Activated CD8-positive, alpha-beta memory T cell treated with anti-CD3 and anti-CD28 coated beads, Interleukin-2, amount 10 ng/mL, durations not matched to agents 7 days and 5 days (primary cell): ENCODE measurements around the gene SS18. TPM values are rescaled to one million over a fixed set of nuclear protein-coding genes. Genes with fewer than 3 reads are reported as not detected.

Source experiments
- ATAC-seq: fragments of 150-1000 bp; cut with Tn5 transposase; one replicate; pipeline ENCODE4 v1.10.0; 2021; ENCODE audit warnings: moderate library complexity
- CTCF ChIA-PET: fragments of 350-600 bp; sonication (Branson Sonifier 250); formaldehyde crosslinking; loops from one replicate; lab custom pipeline; 2021; ENCODE audit warnings: antibody characterized with exemption; lab: Charles Lee
- DNase-seq: peaks from one replicate; pipeline ENCODE4 v3.0.0-alpha.2; 2020
- H3K27ac Mint-ChIP-seq: one replicate; pipeline ENCODE4 v1.8.0; 2021; ENCODE audit warnings: mild to moderate bottlenecking, mixed read lengths
- H3K27me3 Mint-ChIP-seq: one replicate; pipeline ENCODE4 v1.8.0; 2021; ENCODE audit warnings: mixed read lengths
- H3K36me3 Mint-ChIP-seq: one replicate; pipeline ENCODE4 v1.8.0; 2021; ENCODE audit warnings: mild to moderate bottlenecking, mixed read lengths
- H3K4me1 Mint-ChIP-seq: one replicate; pipeline ENCODE4 v1.8.0; 2021; ENCODE audit warnings: mixed read lengths
- H3K4me3 Mint-ChIP-seq: one replicate; pipeline ENCODE4 v1.8.0; 2021; ENCODE audit warnings: mild to moderate bottlenecking, moderate library complexity, mixed read lengths
- H3K9me3 Mint-ChIP-seq: one replicate; pipeline ENCODE4 v1.8.0; 2022; ENCODE audit warnings: low read depth, mixed read lengths
- total RNA-seq, 2 experiments: library from RNA; stranded (reverse); gene quantifications; one replicate each; pipeline ENCODE4 v1.2.3, GENCODE V29; 2021

SS18 gene
- total RNA-seq, 2 experiments from 2014 or later: 58.8 to 60.8 TPM

GRCh38 chr18:26008096-26008495, 82.3 kb downstream of the SS18 start:
- H3K27me3 Mint-ChIP-seq: no peaks in the 10 kb centered on the region
- DNase-seq: no peak
- H3K9me3 Mint-ChIP-seq: no peaks in the 10 kb centered on the region
- H3K36me3 Mint-ChIP-seq: peaks cover 4% of the 10 kb centered on the region
- CTCF ChIA-PET: no interaction called here
- no peak overlapping the region for H3K4me3 Mint-ChIP-seq
- H3K27ac Mint-ChIP-seq: no peak overlapping the region
- no peak for ATAC-seq
- H3K4me1 Mint-ChIP-seq: no peaks in the 10 kb centered on the region

- Mint-ChIP-seq H3K9me3 (no peaks in the 10 kb centered on the region), H3K4me3 (no peak overlapping the region), H3K4me1 (no peaks in the 10 kb centered on the region), H3K36me3 (peaks cover 3% of the 10 kb centered on the region), H3K27me3 (no peaks in the 10 kb centered on the region), H3K27ac (no peak overlapping the region)
- CTCF ChIA-PET: no interaction called here
- DNase-seq (no peak), ATAC-seq (no peak)
Measured at GRCh38 chr18:26005950-26006349, 84.5 kb downstream of the SS18 start.

- Mint-ChIP-seq H3K36me3 (no peaks in the 10 kb centered on the region), H3K4me3 (no peak overlapping the region), H3K27me3 (no peaks in the 10 kb centered on the region), H3K9me3 (no peaks in the 10 kb centered on the region), H3K27ac (no peak overlapping the region), H3K4me1 (no peaks in the 10 kb centered on the region)
- CTCF ChIA-PET: no interaction called here
- DNase-seq (no peak), ATAC-seq (no peak)
Measured at GRCh38 chr18:26004832-26005231, 85.6 kb downstream of the SS18 start.

GRCh38 chr18:26003817-26004216, 86.6 kb downstream of the SS18 start:
- H3K36me3 Mint-ChIP-seq: no peaks in the 10 kb centered on the region
- CTCF ChIA-PET: no interaction called here
- H3K9me3 Mint-ChIP-seq: no peaks in the 10 kb centered on the region
- H3K27ac Mint-ChIP-seq: no peak overlapping the region
- no peaks in the 10 kb centered on the region for H3K4me1 Mint-ChIP-seq
- no peaks in the 10 kb centered on the region for H3K27me3 Mint-ChIP-seq
- H3K4me3 Mint-ChIP-seq: no peak overlapping the region
- DNase-seq (no peak), ATAC-seq (no peak)

GRCh38 chr18:26003356-26003755, 87.1 kb downstream of the SS18 start:
- CTCF ChIA-PET: no interaction called here

GRCh38 chr18:26002375-26002910, 88.0 kb downstream of the SS18 start:
- no peaks in the 10 kb centered on the region for H3K27me3 Mint-ChIP-seq
- ATAC-seq: no peak
- H3K9me3 Mint-ChIP-seq: no peaks in the 10 kb centered on the region
- no peaks in the 10 kb centered on the region for H3K4me1 Mint-ChIP-seq
- no peak overlapping the region for H3K4me3 Mint-ChIP-seq
- CTCF ChIA-PET: no interaction called here
- H3K36me3 Mint-ChIP-seq: no peaks in the 10 kb centered on the region
- no peak for DNase-seq
- H3K27ac Mint-ChIP-seq: no peak overlapping the region

More at GRCh38 chr18:26003356-26003755, 87.1 kb downstream of the SS18 start:
- ATAC-seq (no peak), DNase-seq (no peak)
- Mint-ChIP-seq H3K27me3 (no peaks in the 10 kb centered on the region), H3K4me3 (no peak overlapping the region), H3K36me3 (no peaks in the 10 kb centered on the region), H3K9me3 (no peaks in the 10 kb centered on the region), H3K27ac (no peak overlapping the region), H3K4me1 (no peaks in the 10 kb centered on the region)

- DNase-seq: no peak
- no peak overlapping the region for H3K4me3 Mint-ChIP-seq
- no peaks in the 10 kb centered on the region for H3K4me1 Mint-ChIP-seq
- CTCF ChIA-PET: no interaction called here
- no peaks in the 10 kb centered on the region for H3K36me3 Mint-ChIP-seq
- H3K27ac Mint-ChIP-seq: no peak overlapping the region
- ATAC-seq: no peak
- H3K9me3 Mint-ChIP-seq: no peaks in the 10 kb centered on the region
- H3K27me3 Mint-ChIP-seq: peaks cover 7% of the 10 kb centered on the region
Measured at GRCh38 chr18:25998461-25998860, 92.0 kb downstream of the SS18 start.

- H3K4me3 Mint-ChIP-seq: no peak overlapping the region
- no peaks in the 10 kb centered on the region for H3K9me3 Mint-ChIP-seq
- ATAC-seq (no peak), DNase-seq (no peak)
- H3K27ac Mint-ChIP-seq: no peak overlapping the region
- H3K36me3 Mint-ChIP-seq: no peaks in the 10 kb centered on the region
- no peaks in the 10 kb centered on the region for H3K4me1 Mint-ChIP-seq
- CTCF ChIA-PET: no interaction called here
- peaks cover 7% of the 10 kb centered on the region for H3K27me3 Mint-ChIP-seq
Measured at GRCh38 chr18:25992566-25992965, 97.8 kb downstream of the SS18 start.

- DNase-seq: no peak
- no peak for ATAC-seq
- Mint-ChIP-seq H3K9me3 (no peaks in the 10 kb centered on the region), H3K27me3 (peaks cover 4% of the 10 kb centered on the region), H3K4me3 (no peak overlapping the region), H3K36me3 (no peaks in the 10 kb centered on the region), H3K4me1 (no peaks in the 10 kb centered on the region), H3K27ac (no peak overlapping the region)
- CTCF ChIA-PET: no interaction called here
Measured at GRCh38 chr18:25990473-25990872, 99.9 kb downstream of the SS18 start.

- Mint-ChIP-seq H3K9me3 (no peaks in the 10 kb centered on the region), H3K27ac (no peak overlapping the region), H3K36me3 (no peaks in the 10 kb centered on the region), H3K4me3 (no peak overlapping the region), H3K4me1 (no peaks in the 10 kb centered on the region), H3K27me3 (peaks cover 7% of the 10 kb centered on the region)
- CTCF ChIA-PET: no interaction called here
- ATAC-seq (no peak), DNase-seq (no peak)
Measured at GRCh38 chr18:25985707-25986394, 104.6 kb downstream of the SS18 start.

- H3K27me3 Mint-ChIP-seq: peaks cover 7% of the 10 kb centered on the region
- ATAC-seq: no peak
- H3K27ac Mint-ChIP-seq: no peak overlapping the region
- peaks cover 4% of the 10 kb centered on the region for H3K4me1 Mint-ChIP-seq
- no peaks in the 10 kb centered on the region for H3K36me3 Mint-ChIP-seq
- no peak overlapping the region for H3K4me3 Mint-ChIP-seq
- DNase-seq: no peak
- no peaks in the 10 kb centered on the region for H3K9me3 Mint-ChIP-seq
- CTCF ChIA-PET: no interaction called here
Measured at GRCh38 chr18:25983730-25984129, 106.7 kb downstream of the SS18 start.

GRCh38 chr18:25982961-25983360, 107.5 kb downstream of the SS18 start:
- CTCF ChIA-PET: no interaction called here
- H3K27ac Mint-ChIP-seq: no peak overlapping the region
- no peaks in the 10 kb centered on the region for H3K9me3 Mint-ChIP-seq
- peaks cover 7% of the 10 kb centered on the region for H3K27me3 Mint-ChIP-seq
- DNase-seq: no peak
- H3K36me3 Mint-ChIP-seq: no peaks in the 10 kb centered on the region
- no peak for ATAC-seq
- H3K4me1 Mint-ChIP-seq: peaks cover 9% of the 10 kb centered on the region
- H3K4me3 Mint-ChIP-seq: no peak overlapping the region

- Mint-ChIP-seq H3K9me3 (no peaks in the 10 kb centered on the region), H3K4me1 (peaks cover 16% of the 10 kb centered on the region), H3K36me3 (no peaks in the 10 kb centered on the region), H3K27ac (no peak overlapping the region), H3K4me3 (no peak overlapping the region), H3K27me3 (peaks cover 7% of the 10 kb centered on the region)
- CTCF ChIA-PET: no interaction called here
- no peak for DNase-seq
- no peak for ATAC-seq
Measured at GRCh38 chr18:25982153-25982552, 108.3 kb downstream of the SS18 start.

- no peak for DNase-seq
- H3K27me3 Mint-ChIP-seq: peaks cover 3% of the 10 kb centered on the region
- CTCF ChIA-PET: interaction anchor here (0.8 kb wide), 1 partner anchor 10 kb away, joined by 3 read pairs; no protein-coding TSS in a partner anchor
- no peaks in the 10 kb centered on the region for H3K36me3 Mint-ChIP-seq
- peaks cover 18% of the 10 kb centered on the region for H3K4me1 Mint-ChIP-seq
- H3K27ac Mint-ChIP-seq: no peak overlapping the region
- no peak overlapping the region for H3K4me3 Mint-ChIP-seq
- no peak for ATAC-seq
- H3K9me3 Mint-ChIP-seq: no peaks in the 10 kb centered on the region
Measured at GRCh38 chr18:25979369-25980040, 110.9 kb downstream of the SS18 start.
